SK-N-SH (cell line): ENCODE measurements around the gene DIAPH2.

Source experiments
- CHD2 ChIP-seq: fragments of 150-350 bp; IDR thresholded peaks from 2 replicates; pipeline ENCODE4 v1.6.1; 2018; ENCODE audit warnings: low read length; ENCODE audit not compliant: partially characterized antibody
- EP300 ChIP-seq, 2 experiments: IDR thresholded peaks; 2 replicates each; pipeline versions ENCODE4 v1.4.0 to v1.6.1; 2012; ENCODE audit warnings: borderline replicate concordance in 1 of 2, low read depth in 1 of 2, low read length in 1 of 2
- EZH2phosphoT487 ChIP-seq: fragments of 200-600 bp; sonication (generic); IDR thresholded peaks from 2 replicates; pipeline ENCODE4 v1.6.1; 2017; ENCODE audit warnings: low read depth, mixed run types, mild to moderate bottlenecking, antibody characterized with exemption, moderate library complexity, borderline replicate concordance
- MXI1 ChIP-seq: IDR thresholded peaks from 2 replicates; pipeline ENCODE4 v1.6.1; 2012; ENCODE audit warnings: mild to moderate bottlenecking, low read depth, low read length, improper control_type of control experiment
- POLR2AphosphoS5 ChIP-seq: IDR thresholded peaks from 2 replicates; pipeline ENCODE4 v1.6.1; 2012; ENCODE audit warnings: low read depth, low read length
- RAD21 ChIP-seq: IDR thresholded peaks from 2 replicates; pipeline ENCODE4 v1.6.1; 2012; ENCODE audit warnings: mild to moderate bottlenecking, low read length
- TAF1 ChIP-seq: IDR thresholded peaks from 2 replicates; pipeline ENCODE4 v1.6.1; 2012; ENCODE audit warnings: low read depth, mild to moderate bottlenecking, low read length, moderate library complexity, borderline replicate concordance
- YY1 ChIP-seq: IDR thresholded peaks from 2 replicates; pipeline ENCODE4 v1.4.0; 2012; ENCODE audit warnings: low read depth, mild to moderate bottlenecking
- TF ChIP-seq, protein P1 (sequence below): fragments of 200-600 bp; sonication (generic); IDR thresholded peaks from 2 replicates; pipeline ENCODE4 v1.6.1; 2017; ENCODE audit warnings: antibody characterized with exemption, mild to moderate bottlenecking, moderate library complexity
- TF ChIP-seq, protein P2 (sequence below): IDR thresholded peaks from 2 replicates; pipeline ENCODE4 v1.4.0; 2012; ENCODE audit warnings: low read depth
- TF ChIP-seq, protein P3 (sequence below): IDR thresholded peaks from 2 replicates; pipeline ENCODE4 v1.4.0; 2012; ENCODE audit warnings: low read depth, borderline replicate concordance
- TF ChIP-seq, protein P4 (sequence below): IDR thresholded peaks from 2 replicates; pipeline ENCODE4; 2012

DNA sequence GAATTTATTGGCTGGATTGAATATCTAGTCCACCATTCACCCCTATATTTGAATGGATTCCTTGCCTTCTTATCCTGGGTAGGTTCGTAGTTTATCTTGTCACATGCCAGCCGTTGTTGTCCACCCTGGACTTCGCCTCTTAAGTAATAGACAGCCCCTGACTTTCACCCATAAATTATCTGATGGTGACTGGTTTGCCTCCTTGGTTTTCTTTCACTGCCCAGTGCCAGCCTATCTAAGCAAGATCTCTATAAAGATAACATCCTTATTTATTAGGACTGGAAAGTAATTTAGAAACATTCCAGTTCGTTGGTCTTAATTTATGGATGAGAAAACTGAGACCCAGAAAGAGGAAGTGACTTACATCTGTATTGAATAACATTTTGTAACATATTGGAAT lies 609.4 kb downstream of the DIAPH2 start:
- no peak for TF ChIP-seq CHD2
- no peak for TF ChIP-seq POLR2AphosphoS5
- TF ChIP-seq, protein P1, sequence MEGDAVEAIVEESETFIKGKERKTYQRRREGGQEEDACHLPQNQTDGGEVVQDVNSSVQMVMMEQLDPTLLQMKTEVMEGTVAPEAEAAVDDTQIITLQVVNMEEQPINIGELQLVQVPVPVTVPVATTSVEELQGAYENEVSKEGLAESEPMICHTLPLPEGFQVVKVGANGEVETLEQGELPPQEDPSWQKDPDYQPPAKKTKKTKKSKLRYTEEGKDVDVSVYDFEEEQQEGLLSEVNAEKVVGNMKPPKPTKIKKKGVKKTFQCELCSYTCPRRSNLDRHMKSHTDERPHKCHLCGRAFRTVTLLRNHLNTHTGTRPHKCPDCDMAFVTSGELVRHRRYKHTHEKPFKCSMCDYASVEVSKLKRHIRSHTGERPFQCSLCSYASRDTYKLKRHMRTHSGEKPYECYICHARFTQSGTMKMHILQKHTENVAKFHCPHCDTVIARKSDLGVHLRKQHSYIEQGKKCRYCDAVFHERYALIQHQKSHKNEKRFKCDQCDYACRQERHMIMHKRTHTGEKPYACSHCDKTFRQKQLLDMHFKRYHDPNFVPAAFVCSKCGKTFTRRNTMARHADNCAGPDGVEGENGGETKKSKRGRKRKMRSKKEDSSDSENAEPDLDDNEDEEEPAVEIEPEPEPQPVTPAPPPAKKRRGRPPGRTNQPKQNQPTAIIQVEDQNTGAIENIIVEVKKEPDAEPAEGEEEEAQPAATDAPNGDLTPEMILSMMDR: no peak
- no peak for TF ChIP-seq TAF1
- TF ChIP-seq MXI1: no peak
- TF ChIP-seq RAD21: no peak
- TF ChIP-seq EZH2phosphoT487: no peak
- TF ChIP-seq, protein P2, sequence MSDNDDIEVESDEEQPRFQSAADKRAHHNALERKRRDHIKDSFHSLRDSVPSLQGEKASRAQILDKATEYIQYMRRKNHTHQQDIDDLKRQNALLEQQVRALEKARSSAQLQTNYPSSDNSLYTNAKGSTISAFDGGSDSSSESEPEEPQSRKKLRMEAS: no peak
- TF ChIP-seq, protein P3, sequence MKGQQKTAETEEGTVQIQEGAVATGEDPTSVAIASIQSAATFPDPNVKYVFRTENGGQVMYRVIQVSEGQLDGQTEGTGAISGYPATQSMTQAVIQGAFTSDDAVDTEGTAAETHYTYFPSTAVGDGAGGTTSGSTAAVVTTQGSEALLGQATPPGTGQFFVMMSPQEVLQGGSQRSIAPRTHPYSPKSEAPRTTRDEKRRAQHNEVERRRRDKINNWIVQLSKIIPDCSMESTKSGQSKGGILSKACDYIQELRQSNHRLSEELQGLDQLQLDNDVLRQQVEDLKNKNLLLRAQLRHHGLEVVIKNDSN: no peak
- TF ChIP-seq EP300 (IDR thresholded peaks at IDR 0.05; ENCODE audit: borderline replicate concordance in 1 of 2, low read depth in 1 of 2, low read length in 1 of 2): no peak
- TF ChIP-seq, protein P4, sequence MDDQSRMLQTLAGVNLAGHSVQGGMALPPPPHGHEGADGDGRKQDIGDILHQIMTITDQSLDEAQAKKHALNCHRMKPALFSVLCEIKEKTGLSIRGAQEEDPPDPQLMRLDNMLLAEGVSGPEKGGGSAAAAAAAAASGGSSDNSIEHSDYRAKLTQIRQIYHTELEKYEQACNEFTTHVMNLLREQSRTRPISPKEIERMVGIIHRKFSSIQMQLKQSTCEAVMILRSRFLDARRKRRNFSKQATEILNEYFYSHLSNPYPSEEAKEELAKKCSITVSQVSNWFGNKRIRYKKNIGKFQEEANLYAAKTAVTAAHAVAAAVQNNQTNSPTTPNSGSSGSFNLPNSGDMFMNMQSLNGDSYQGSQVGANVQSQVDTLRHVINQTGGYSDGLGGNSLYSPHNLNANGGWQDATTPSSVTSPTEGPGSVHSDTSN: peak; percentile 15; the same call in 1 of the 2 replicates
- no peak for TF ChIP-seq YY1
